ENCODE results near the gene PPP2R3A.
"Not testable (repeated sequence)": the region's sequence is repeated elsewhere in the genome, so short reads cannot be mapped to it uniquely, and the experiment has no call there.

Gene PPP2R3A

GRCh38 chr3:136149667-136150066, 184.1 kb downstream of the PPP2R3A start:
- no peak for DNase-seq (ENCODE audit: low read depth in 1 of 2, low spot score in 1 of 2)

DNA sequence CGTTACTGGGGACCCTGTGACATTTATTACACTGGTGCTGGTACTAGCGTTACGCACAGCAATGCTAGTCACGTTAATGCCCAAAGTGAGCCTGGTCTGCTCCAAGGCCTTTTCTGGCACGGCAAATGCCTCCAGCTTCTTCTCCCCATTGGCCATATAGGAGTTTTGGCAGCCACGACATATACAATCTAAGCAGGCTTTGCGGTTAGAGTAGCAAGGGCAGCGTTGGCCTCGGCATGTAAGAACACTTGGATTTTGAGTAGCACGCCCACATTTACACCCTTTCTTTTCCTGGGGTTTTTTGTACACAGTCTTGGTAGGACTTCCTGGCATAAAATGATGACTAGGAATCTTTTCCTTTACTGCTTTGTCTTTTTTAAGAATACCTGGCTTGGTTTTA, 185.7 kb downstream of the PPP2R3A start:
- no peak for DNase-seq (ENCODE audit: low read depth in 1 of 2, low spot score in 1 of 2)

DNA sequence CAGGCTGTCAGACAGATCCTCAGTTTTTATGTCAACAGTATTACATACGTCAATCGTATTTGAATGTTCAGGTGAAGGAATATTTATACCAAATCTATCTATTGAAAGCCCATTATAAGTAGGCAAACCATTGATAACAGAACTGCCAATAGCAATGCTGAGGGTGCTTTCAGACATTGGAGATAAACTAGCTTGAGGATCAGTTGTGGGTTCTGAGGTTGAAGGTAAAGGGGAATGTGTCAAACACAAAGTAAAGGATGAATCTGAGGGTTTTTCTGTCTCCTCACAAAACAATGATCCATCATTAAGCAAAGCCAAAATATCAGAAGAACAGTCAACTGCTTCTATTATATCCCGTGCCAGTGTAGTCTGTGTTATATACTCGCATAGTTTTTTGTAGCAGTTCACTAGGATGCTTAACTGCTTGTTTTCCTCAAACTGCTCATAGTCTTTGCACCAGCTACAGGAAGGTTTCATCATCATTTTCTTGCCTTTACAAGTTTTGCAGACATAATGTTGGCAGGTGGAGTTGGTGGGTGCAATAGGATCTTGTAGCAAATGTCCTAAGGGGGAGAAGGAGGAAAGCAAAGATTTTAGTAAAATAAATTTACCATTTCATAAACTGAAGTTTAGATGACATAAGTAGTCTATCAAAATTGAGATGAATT, 186.8 kb downstream of the PPP2R3A start:
- no peak for DNase-seq (ENCODE audit: low read depth in 1 of 2, low spot score in 1 of 2)

- DNase-seq (ENCODE audit: low read depth in 1 of 2, low spot score in 1 of 2) = no peak
Observed at GRCh38 chr3:136152963-136153362, 187.4 kb downstream of the PPP2R3A start.

DNA sequence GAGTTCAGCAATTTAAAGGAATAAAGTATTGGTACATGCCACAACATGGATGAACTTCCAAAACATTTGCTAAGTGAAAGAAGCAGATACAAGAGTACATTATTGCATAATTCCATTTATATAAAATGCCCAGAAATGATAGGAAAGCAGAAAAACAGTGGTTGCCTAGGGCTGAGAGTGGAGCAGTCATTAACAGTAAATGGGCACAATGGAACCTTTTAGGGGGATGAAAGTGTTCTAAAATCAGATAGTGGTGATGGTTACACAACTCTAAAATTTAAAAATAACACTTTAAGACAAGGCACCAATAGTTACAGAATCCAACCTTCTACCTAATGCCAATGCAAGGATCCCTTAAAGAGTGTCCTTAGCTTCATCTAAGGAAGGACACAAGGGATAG, 196.0 kb downstream of the PPP2R3A start:
- DNase-seq (ENCODE audit: low read depth in 1 of 2, low spot score in 1 of 2) = no peak

DNA sequence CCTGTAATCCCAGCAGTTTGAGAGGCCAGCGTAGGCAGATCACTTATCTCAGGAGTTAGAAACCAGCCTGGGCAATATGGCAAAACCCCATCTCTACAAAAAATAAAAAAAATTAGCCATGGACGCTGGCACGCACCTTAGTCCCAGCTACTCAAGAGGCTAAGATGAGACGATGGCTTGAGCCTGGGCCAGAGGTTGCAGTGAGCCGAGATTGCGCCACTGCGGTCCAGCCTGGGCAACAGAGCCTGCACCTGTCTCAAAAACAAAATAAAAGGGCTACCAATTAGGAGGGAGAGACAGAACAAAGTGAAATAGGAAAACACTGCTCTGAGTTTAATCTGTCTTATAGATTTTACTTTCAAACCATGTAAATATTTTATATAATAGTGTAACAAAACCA, 196.8 kb downstream of the PPP2R3A start:
- DNase-seq (ENCODE audit: low read depth in 1 of 2, low spot score in 1 of 2) = no peak

- not testable (repeated sequence) for DNase-seq (ENCODE audit: low read depth in 1 of 2, low spot score in 1 of 2)
Observed at GRCh38 chr3:136163607-136164006, 198.1 kb downstream of the PPP2R3A start.

- DNase-seq (ENCODE audit: low read depth in 1 of 2, low spot score in 1 of 2) = no peak
Observed at GRCh38 chr3:136166507-136166906, 201.0 kb downstream of the PPP2R3A start.

GRCh38 chr3:136168236-136168635, 202.7 kb downstream of the PPP2R3A start:
- not testable (repeated sequence) for DNase-seq (ENCODE audit: low read depth in 1 of 2, low spot score in 1 of 2)

GRCh38 chr3:136171097-136171542, 205.6 kb downstream of the PPP2R3A start:
- DNase-seq (ENCODE audit: low read depth in 1 of 2, low spot score in 1 of 2) = no peak

- no peak for DNase-seq (ENCODE audit: low read depth in 1 of 2, low spot score in 1 of 2)
Observed at GRCh38 chr3:136173939-136174490, 208.5 kb downstream of the PPP2R3A start.

DNA sequence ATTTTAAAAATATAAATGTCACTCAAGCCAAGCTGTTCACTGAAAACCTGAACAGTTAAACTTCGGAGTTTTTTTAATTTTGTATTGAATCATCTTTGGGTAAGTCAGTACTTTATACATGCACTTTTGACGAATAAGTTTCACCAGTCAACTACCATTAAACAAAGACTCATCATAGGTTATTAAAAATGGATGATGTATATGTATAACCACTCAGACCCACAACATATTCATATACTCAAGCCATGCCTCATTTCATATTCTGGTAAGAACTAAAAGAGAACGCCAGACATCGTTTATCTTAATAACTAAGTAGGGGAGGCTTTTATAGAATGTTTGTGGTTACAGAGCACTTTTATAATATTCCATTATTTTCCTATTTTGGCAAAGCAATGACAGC, 212.3 kb downstream of the PPP2R3A start:
- DNase-seq (ENCODE audit: low read depth in 1 of 2, low spot score in 1 of 2) = no peak

- no peak for DNase-seq (ENCODE audit: low read depth in 1 of 2, low spot score in 1 of 2)
Observed at GRCh38 chr3:136181741-136182140, 216.2 kb downstream of the PPP2R3A start.

GRCh38 chr3:136184703-136185102, 219.2 kb downstream of the PPP2R3A start:
- DNase-seq (ENCODE audit: low read depth in 1 of 2, low spot score in 1 of 2) = no peak

GRCh38 chr3:136186344-136186743, 220.8 kb downstream of the PPP2R3A start:
- DNase-seq (ENCODE audit: low read depth in 1 of 2, low spot score in 1 of 2) = no peak

GRCh38 chr3:136186846-136187245, 221.3 kb downstream of the PPP2R3A start:
- no peak for DNase-seq (ENCODE audit: low read depth in 1 of 2, low spot score in 1 of 2)

GRCh38 chr3:136187868-136188267, 222.3 kb downstream of the PPP2R3A start:
- no peak for DNase-seq (ENCODE audit: low read depth in 1 of 2, low spot score in 1 of 2)

GRCh38 chr3:136189043-136189442, 223.5 kb downstream of the PPP2R3A start:
- no peak for DNase-seq (ENCODE audit: low read depth in 1 of 2, low spot score in 1 of 2)

DNA sequence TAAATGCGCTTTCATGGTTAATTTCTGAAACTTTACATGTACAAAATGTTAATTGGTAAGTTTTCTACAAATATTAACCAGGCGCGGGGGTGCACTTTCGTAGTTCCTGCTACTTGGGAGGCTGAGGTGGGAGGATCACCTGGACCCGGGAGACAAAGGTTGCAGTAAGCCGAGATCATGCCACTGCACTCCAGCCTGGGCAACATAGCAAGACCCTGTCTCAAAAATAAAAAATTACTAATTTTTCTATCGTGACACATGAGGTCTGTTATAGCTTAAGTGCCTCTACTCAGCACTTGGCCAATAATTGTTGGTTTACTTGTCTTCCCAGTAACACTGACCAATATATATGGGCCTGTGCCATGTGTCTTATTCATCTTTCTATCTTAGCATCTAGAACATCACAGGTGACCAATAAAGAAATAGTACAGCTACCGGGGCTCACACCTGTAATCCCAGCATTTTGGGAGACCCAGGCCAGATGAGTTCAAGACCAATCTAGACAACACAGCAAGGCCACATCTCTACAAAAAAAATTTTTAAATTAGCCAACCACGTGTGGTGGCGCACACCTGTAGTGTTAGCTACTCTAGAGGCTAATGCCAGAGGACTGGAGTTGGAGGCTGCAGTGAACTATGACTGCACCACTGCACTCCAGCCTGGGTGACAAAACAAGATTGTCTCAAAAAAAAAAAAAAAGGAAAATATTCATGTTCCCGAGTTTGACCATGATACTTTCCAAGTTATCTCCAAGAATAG, 224.5 kb downstream of the PPP2R3A start:
- no peak for DNase-seq (ENCODE audit: low read depth in 1 of 2, low spot score in 1 of 2)

GRCh38 chr3:136192195-136192594, 226.7 kb downstream of the PPP2R3A start:
- not testable (repeated sequence) for DNase-seq (ENCODE audit: low read depth in 1 of 2, low spot score in 1 of 2)

- DNase-seq (ENCODE audit: low read depth in 1 of 2, low spot score in 1 of 2) = no peak
Observed at GRCh38 chr3:136192831-136193230, 227.3 kb downstream of the PPP2R3A start.

All from activated T-helper 1 cell treated with anti-CD3 and anti-CD28 coated beads, Interleukin-2, amount 50 U/mL, for 16 hours (primary cell).